DND-41 (cell line): ENCODE results near the gene LY6G5C.
"Not testable (repeated sequence)": the region's sequence is repeated elsewhere in the genome, so short reads cannot be mapped to it uniquely, and the experiment has no call there.

Experiments used
- ATAC-seq: fragments of 200-7000 bp; cut with Tn5 transposase; 3 replicates; pipeline ENCODE4 v1.9.1; 2021; ENCODE audit warnings: low read depth; ENCODE audit not compliant: insufficient read depth
- DNase-seq: peaks from one replicate; pipeline ENCODE4 v3.0.0-alpha.2; 2020
- H2AFZ ChIP-seq: 2 replicates; pipeline ENCODE4 v1.6.0; 2012; ENCODE audit warnings: low read depth, low read length
- H3K27ac ChIP-seq: 2 replicates; pipeline ENCODE4 v1.5.1; 2012; ENCODE audit warnings: low read length, inconsistent platforms
- H3K27me3 ChIP-seq: fragments of 200-600 bp; sonication (generic); 2 replicates; pipeline ENCODE4 v1.6.0; 2012; ENCODE audit warnings: low read length, mild to moderate bottlenecking, inconsistent platforms; ENCODE audit not compliant: insufficient read depth, poor library complexity
- H3K36me3 ChIP-seq: 2 replicates; pipeline ENCODE4 v1.5.1; 2012; ENCODE audit warnings: low read length, inconsistent platforms; ENCODE audit not compliant: insufficient read depth
- H3K4me1 ChIP-seq: 2 replicates; pipeline ENCODE4 v1.5.1; 2012; ENCODE audit warnings: mild to moderate bottlenecking, low read length; ENCODE audit not compliant: insufficient read depth
- H3K4me2 ChIP-seq: 2 replicates; pipeline ENCODE4 v1.6.0; 2012; ENCODE audit warnings: mild to moderate bottlenecking, moderate library complexity, low read length, inconsistent platforms; ENCODE audit not compliant: insufficient read depth
- H3K4me3 ChIP-seq, 2 experiments: fragments of 200-600 bp in 1 of 2; shearing (Covaris generic) in 1 of 2; 2 replicates each; pipeline ENCODE4 v1.5.1; 2012 to 2016; ENCODE audit warnings: inconsistent platforms in 2 of 2, low read length in 2 of 2, mild to moderate bottlenecking in 2 of 2, low read depth in 1 of 2, moderate library complexity in 1 of 2
- H3K79me2 ChIP-seq: 2 replicates; pipeline ENCODE4 v1.6.0; 2012; ENCODE audit warnings: low read length, inconsistent platforms; ENCODE audit not compliant: insufficient read depth
- H3K9ac ChIP-seq: 2 replicates; pipeline ENCODE4 v1.6.0; 2012; ENCODE audit warnings: low read depth, mild to moderate bottlenecking, inconsistent platforms, low read length, moderate library complexity
- H3K9me3 ChIP-seq: 2 replicates; pipeline ENCODE4 v1.5.1; 2012; ENCODE audit warnings: low read length, moderate library complexity, mild to moderate bottlenecking, inconsistent platforms; ENCODE audit not compliant: insufficient read depth, severe bottlenecking
- H4K20me1 ChIP-seq: 2 replicates; pipeline ENCODE4 v1.6.0; 2012; ENCODE audit warnings: low read length; ENCODE audit not compliant: insufficient read depth
- EZH2 ChIP-seq: IDR thresholded peaks from 3 replicates; pipeline ENCODE4 v1.6.1; 2012; ENCODE audit warnings: borderline replicate concordance, low read depth, mild to moderate bottlenecking, moderate library complexity, low read length, inconsistent platforms; ENCODE audit not compliant: severe bottlenecking
- TF ChIP-seq, protein P1 (sequence below): IDR thresholded peaks from 2 replicates; pipeline ENCODE4 v1.5.1; 2012; ENCODE audit warnings: borderline replicate concordance, low read length, moderate library complexity, mild to moderate bottlenecking; ENCODE audit not compliant: poor library complexity, severe bottlenecking; ENCODE audit errors: extremely low read depth

LY6G5C gene

DNA sequence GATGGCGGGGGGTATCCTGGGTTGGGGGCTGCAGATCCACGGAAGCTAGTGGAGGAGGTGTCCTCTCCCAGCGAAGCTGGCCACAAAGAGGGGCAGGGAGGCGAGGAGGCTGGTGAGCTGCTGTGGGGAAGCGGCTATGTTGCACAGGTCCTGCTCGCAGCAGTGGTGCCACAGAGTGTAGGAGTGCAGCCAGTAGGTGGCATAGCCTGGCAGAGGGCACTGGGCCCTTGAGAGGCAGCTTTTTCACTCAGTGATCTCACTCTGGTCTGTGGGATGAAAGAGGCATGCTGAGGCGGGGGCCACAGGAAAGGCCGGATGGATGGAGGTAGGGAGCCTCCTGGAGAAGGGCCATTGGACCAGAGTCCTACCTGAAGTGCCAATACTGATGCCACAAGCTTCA lies 31.4 kb upstream of the LY6G5C start:
- H3K27me3 ChIP-seq, result no peaks in the 10 kb centered on the region
- no peaks in the 10 kb centered on the region for H3K79me2 ChIP-seq
- H3K4me3 ChIP-seq, result no peak overlapping the region
- no peak overlapping the region for H3K27ac ChIP-seq
- H4K20me1 ChIP-seq, result no peaks in the 10 kb centered on the region
- no peak for TF ChIP-seq EZH2
- TF ChIP-seq, protein P1, sequence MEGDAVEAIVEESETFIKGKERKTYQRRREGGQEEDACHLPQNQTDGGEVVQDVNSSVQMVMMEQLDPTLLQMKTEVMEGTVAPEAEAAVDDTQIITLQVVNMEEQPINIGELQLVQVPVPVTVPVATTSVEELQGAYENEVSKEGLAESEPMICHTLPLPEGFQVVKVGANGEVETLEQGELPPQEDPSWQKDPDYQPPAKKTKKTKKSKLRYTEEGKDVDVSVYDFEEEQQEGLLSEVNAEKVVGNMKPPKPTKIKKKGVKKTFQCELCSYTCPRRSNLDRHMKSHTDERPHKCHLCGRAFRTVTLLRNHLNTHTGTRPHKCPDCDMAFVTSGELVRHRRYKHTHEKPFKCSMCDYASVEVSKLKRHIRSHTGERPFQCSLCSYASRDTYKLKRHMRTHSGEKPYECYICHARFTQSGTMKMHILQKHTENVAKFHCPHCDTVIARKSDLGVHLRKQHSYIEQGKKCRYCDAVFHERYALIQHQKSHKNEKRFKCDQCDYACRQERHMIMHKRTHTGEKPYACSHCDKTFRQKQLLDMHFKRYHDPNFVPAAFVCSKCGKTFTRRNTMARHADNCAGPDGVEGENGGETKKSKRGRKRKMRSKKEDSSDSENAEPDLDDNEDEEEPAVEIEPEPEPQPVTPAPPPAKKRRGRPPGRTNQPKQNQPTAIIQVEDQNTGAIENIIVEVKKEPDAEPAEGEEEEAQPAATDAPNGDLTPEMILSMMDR, result peak; percentile 48
- H3K4me2 ChIP-seq, result no peak overlapping the region
- no peak overlapping the region for H2AFZ ChIP-seq
- no peaks in the 10 kb centered on the region for H3K9me3 ChIP-seq
- ATAC-seq (peak; percentile 70), DNase-seq (no peak)
- H3K4me1 ChIP-seq, result no peaks in the 10 kb centered on the region
- H3K9ac ChIP-seq, result no peak overlapping the region
- no peaks in the 10 kb centered on the region for H3K36me3 ChIP-seq

DNA sequence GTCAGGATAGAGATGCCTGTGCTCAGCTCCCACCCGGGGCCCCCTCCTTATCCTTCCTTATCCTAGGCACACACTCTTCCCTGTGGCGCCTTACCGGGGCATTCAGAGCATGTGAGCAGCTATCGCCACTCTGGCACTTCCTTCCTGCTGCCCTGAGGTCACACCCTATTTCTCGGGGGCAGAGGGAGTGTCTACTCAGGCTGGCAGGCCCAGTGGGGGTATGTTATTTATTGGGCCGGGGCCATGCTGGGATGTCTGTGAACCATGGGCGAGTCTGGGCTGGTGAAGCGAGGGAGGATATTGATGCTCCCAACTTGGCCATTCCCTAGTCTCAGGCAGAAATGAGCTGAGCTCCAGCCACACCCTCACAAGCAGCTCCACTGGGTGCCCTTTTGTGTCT lies 30.4 kb upstream of the LY6G5C start:
- Histone ChIP-seq H3K4me1 (no peaks in the 10 kb centered on the region), H3K9ac (no peak overlapping the region), H3K9me3 (no peaks in the 10 kb centered on the region), H3K4me2 (no peak overlapping the region), H3K36me3 (no peaks in the 10 kb centered on the region), H3K27me3 (no peaks in the 10 kb centered on the region), H2AFZ (no peak overlapping the region), H3K27ac (no peak overlapping the region), H3K4me3 (no peak overlapping the region), H4K20me1 (no peaks in the 10 kb centered on the region), H3K79me2 (no peaks in the 10 kb centered on the region)
- ATAC-seq (no peak; the same call in 2 of the 3 replicates), DNase-seq (no peak)
- TF ChIP-seq, protein P1, result no peak
- no peak for TF ChIP-seq EZH2

DNA sequence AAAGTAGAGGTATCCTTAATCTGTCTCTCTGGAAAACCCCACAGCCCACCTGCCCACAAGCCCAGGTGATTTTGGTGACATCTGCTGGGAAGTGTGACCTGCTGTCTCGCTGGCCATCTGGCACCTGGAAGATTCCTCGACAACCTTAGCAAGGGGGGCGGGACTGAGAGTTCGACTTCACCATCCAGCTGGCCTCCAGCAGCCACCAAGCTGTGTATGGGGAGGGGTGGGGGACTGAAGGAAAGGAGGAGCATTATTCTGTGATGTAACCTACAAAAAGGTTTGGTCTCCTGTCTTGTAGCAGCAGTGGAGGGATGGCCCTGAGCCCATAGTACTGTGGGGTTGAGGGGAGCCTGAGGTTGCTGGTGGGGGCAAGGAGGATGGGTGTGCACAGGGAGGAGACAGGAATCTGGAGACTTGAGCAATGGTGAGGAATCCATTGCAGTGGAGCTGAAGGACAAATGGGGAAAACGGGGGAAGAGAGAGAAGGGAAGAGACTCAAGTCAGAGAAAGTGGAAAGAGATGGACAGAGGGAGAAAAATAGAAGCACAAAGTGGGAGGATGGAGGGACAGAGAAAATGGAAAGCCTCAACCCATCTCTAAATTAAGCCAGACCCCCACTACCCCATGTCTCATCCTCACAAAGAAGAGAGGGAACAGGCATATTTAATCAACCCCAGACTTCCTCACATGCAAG lies 29.8 kb upstream of the LY6G5C start:
- Histone ChIP-seq H3K27ac (no peak overlapping the region), H3K9ac (no peak overlapping the region), H2AFZ (no peak overlapping the region), H3K4me3 (no peak overlapping the region), H3K9me3 (no peaks in the 10 kb centered on the region), H3K4me1 (no peaks in the 10 kb centered on the region), H3K27me3 (no peaks in the 10 kb centered on the region), H3K36me3 (no peaks in the 10 kb centered on the region), H4K20me1 (no peaks in the 10 kb centered on the region), H3K4me2 (no peak overlapping the region), H3K79me2 (no peaks in the 10 kb centered on the region)
- no peak for TF ChIP-seq EZH2
- TF ChIP-seq, protein P1, result no peak
- DNase-seq (no peak), ATAC-seq (no peak)

DNA sequence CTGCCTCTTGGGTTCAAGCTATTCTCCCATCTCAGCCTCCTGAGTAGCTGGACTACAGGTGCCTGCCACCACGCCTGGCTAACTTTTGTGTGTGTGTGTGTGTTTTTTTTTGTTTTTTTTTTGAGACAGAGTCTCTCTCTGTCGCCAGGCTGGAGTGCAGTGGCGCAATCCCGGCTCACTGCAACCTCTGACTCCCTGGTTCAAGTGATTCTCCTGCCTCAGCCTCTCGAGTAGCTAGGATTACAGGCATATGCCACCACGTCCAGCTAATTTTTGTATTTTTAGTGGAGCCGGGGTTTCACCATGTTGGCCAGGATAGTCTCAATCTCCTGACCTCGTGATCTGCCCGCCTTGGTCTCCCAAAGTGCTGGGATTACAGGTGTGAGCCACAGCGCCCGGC lies 28.3 kb upstream of the LY6G5C start:
- DNase-seq, ATAC-seq, H3K4me2 ChIP-seq, H4K20me1 ChIP-seq, H3K9me3 ChIP-seq, H3K36me3 ChIP-seq, H3K4me3 ChIP-seq, H2AFZ ChIP-seq, H3K4me1 ChIP-seq, H3K27me3 ChIP-seq, H3K27ac ChIP-seq, H3K9ac ChIP-seq, H3K79me2 ChIP-seq: not testable (repeated sequence)
